Measurements from ENCODE around the gene TBCC.

DNA sequence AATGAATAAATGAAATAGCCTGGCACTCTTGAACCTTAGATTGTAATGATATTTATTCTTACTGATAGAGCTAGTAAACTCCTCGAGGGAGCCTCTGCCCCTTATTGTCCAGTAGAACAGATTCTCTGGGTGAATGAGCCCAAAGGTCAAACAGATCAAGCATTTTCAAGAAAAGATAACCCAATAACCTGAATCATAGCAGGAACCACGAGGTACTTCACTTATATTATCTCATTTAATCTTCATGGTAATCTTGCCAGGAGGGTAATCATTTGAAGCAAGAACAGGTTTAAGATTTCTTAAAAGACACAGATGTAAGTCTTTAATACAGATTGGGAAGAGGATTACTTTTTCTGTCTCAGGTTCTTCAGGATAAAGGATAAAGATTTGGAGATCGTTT lies 17.0 kb upstream of the TBCC start:
- TF ChIP-seq JAZF1 (CRISPR knock-in tag; IDR thresholded peaks at IDR 0.05) (no peak), TEAD4 (CRISPR knock-in tag; IDR thresholded peaks at IDR 0.05) (no peak), NR2C2 (CRISPR knock-in tag; IDR thresholded peaks at IDR 0.05) (no peak), USF2 (CRISPR knock-in tag; IDR thresholded peaks at IDR 0.05) (no peak), ETV6 (CRISPR knock-in tag; IDR thresholded peaks at IDR 0.05) (no peak), TEAD1 (CRISPR knock-in tag; IDR thresholded peaks at IDR 0.05) (no peak), NFE2L1 (CRISPR knock-in tag; IDR thresholded peaks at IDR 0.05) (no peak), CBFB (CRISPR knock-in tag; IDR thresholded peaks at IDR 0.05; ENCODE audit: low read depth) (no peak), ZNF396 (CRISPR knock-in tag; IDR thresholded peaks at IDR 0.05; ENCODE audit: borderline replicate concordance) (no peak), NFYB (CRISPR knock-in tag; conservative IDR thresholded peaks at IDR 0.05; ENCODE audit: low read depth) (no peak), CREB1 (CRISPR knock-in tag; IDR thresholded peaks at IDR 0.05) (no peak), ZNF512 (CRISPR knock-in tag; IDR thresholded peaks at IDR 0.05; ENCODE audit: borderline replicate concordance) (no peak)
- TF ChIP-seq, protein P1, sequence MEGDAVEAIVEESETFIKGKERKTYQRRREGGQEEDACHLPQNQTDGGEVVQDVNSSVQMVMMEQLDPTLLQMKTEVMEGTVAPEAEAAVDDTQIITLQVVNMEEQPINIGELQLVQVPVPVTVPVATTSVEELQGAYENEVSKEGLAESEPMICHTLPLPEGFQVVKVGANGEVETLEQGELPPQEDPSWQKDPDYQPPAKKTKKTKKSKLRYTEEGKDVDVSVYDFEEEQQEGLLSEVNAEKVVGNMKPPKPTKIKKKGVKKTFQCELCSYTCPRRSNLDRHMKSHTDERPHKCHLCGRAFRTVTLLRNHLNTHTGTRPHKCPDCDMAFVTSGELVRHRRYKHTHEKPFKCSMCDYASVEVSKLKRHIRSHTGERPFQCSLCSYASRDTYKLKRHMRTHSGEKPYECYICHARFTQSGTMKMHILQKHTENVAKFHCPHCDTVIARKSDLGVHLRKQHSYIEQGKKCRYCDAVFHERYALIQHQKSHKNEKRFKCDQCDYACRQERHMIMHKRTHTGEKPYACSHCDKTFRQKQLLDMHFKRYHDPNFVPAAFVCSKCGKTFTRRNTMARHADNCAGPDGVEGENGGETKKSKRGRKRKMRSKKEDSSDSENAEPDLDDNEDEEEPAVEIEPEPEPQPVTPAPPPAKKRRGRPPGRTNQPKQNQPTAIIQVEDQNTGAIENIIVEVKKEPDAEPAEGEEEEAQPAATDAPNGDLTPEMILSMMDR (IDR thresholded peaks at IDR 0.05) = no peak
- TF ChIP-seq, protein P2, sequence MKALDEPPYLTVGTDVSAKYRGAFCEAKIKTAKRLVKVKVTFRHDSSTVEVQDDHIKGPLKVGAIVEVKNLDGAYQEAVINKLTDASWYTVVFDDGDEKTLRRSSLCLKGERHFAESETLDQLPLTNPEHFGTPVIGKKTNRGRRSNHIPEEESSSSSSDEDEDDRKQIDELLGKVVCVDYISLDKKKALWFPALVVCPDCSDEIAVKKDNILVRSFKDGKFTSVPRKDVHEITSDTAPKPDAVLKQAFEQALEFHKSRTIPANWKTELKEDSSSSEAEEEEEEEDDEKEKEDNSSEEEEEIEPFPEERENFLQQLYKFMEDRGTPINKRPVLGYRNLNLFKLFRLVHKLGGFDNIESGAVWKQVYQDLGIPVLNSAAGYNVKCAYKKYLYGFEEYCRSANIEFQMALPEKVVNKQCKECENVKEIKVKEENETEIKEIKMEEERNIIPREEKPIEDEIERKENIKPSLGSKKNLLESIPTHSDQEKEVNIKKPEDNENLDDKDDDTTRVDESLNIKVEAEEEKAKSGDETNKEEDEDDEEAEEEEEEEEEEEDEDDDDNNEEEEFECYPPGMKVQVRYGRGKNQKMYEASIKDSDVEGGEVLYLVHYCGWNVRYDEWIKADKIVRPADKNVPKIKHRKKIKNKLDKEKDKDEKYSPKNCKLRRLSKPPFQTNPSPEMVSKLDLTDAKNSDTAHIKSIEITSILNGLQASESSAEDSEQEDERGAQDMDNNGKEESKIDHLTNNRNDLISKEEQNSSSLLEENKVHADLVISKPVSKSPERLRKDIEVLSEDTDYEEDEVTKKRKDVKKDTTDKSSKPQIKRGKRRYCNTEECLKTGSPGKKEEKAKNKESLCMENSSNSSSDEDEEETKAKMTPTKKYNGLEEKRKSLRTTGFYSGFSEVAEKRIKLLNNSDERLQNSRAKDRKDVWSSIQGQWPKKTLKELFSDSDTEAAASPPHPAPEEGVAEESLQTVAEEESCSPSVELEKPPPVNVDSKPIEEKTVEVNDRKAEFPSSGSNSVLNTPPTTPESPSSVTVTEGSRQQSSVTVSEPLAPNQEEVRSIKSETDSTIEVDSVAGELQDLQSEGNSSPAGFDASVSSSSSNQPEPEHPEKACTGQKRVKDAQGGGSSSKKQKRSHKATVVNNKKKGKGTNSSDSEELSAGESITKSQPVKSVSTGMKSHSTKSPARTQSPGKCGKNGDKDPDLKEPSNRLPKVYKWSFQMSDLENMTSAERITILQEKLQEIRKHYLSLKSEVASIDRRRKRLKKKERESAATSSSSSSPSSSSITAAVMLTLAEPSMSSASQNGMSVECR (CRISPR knock-in tag; IDR thresholded peaks at IDR 0.05; ENCODE audit: borderline replicate concordance) = no peak
